DND-41 (cell line): ENCODE results near the gene NADK2.

Experiments used
- ATAC-seq: fragments of 200-7000 bp; cut with Tn5 transposase; 3 replicates; pipeline ENCODE4 v1.9.1; 2021; ENCODE audit warnings: low read depth; ENCODE audit not compliant: insufficient read depth
- DNase-seq: peaks from one replicate; pipeline ENCODE4 v3.0.0-alpha.2; 2020
- H2AFZ ChIP-seq: 2 replicates; pipeline ENCODE4 v1.6.0; 2012; ENCODE audit warnings: low read depth, low read length
- H3K27ac ChIP-seq: 2 replicates; pipeline ENCODE4 v1.5.1; 2012; ENCODE audit warnings: low read length, inconsistent platforms
- H3K27me3 ChIP-seq: fragments of 200-600 bp; sonication (generic); 2 replicates; pipeline ENCODE4 v1.6.0; 2012; ENCODE audit warnings: low read length, mild to moderate bottlenecking, inconsistent platforms; ENCODE audit not compliant: insufficient read depth, poor library complexity
- H3K36me3 ChIP-seq: 2 replicates; pipeline ENCODE4 v1.5.1; 2012; ENCODE audit warnings: low read length, inconsistent platforms; ENCODE audit not compliant: insufficient read depth
- H3K4me1 ChIP-seq: 2 replicates; pipeline ENCODE4 v1.5.1; 2012; ENCODE audit warnings: mild to moderate bottlenecking, low read length; ENCODE audit not compliant: insufficient read depth
- H3K4me2 ChIP-seq: 2 replicates; pipeline ENCODE4 v1.6.0; 2012; ENCODE audit warnings: mild to moderate bottlenecking, moderate library complexity, low read length, inconsistent platforms; ENCODE audit not compliant: insufficient read depth
- H3K4me3 ChIP-seq, 2 experiments: fragments of 200-600 bp in 1 of 2; shearing (Covaris generic) in 1 of 2; 2 replicates each; pipeline ENCODE4 v1.5.1; 2012 to 2016; ENCODE audit warnings: inconsistent platforms in 2 of 2, low read length in 2 of 2, mild to moderate bottlenecking in 2 of 2, low read depth in 1 of 2, moderate library complexity in 1 of 2
- H3K79me2 ChIP-seq: 2 replicates; pipeline ENCODE4 v1.6.0; 2012; ENCODE audit warnings: low read length, inconsistent platforms; ENCODE audit not compliant: insufficient read depth
- H3K9ac ChIP-seq: 2 replicates; pipeline ENCODE4 v1.6.0; 2012; ENCODE audit warnings: low read depth, mild to moderate bottlenecking, inconsistent platforms, low read length, moderate library complexity
- H3K9me3 ChIP-seq: 2 replicates; pipeline ENCODE4 v1.5.1; 2012; ENCODE audit warnings: low read length, moderate library complexity, mild to moderate bottlenecking, inconsistent platforms; ENCODE audit not compliant: insufficient read depth, severe bottlenecking
- H4K20me1 ChIP-seq: 2 replicates; pipeline ENCODE4 v1.6.0; 2012; ENCODE audit warnings: low read length; ENCODE audit not compliant: insufficient read depth
- EZH2 ChIP-seq: IDR thresholded peaks from 3 replicates; pipeline ENCODE4 v1.6.1; 2012; ENCODE audit warnings: borderline replicate concordance, low read depth, mild to moderate bottlenecking, moderate library complexity, low read length, inconsistent platforms; ENCODE audit not compliant: severe bottlenecking
- TF ChIP-seq, protein P1 (sequence below): IDR thresholded peaks from 2 replicates; pipeline ENCODE4 v1.5.1; 2012; ENCODE audit warnings: borderline replicate concordance, low read length, moderate library complexity, mild to moderate bottlenecking; ENCODE audit not compliant: poor library complexity, severe bottlenecking; ENCODE audit errors: extremely low read depth

NADK2 gene

DNA sequence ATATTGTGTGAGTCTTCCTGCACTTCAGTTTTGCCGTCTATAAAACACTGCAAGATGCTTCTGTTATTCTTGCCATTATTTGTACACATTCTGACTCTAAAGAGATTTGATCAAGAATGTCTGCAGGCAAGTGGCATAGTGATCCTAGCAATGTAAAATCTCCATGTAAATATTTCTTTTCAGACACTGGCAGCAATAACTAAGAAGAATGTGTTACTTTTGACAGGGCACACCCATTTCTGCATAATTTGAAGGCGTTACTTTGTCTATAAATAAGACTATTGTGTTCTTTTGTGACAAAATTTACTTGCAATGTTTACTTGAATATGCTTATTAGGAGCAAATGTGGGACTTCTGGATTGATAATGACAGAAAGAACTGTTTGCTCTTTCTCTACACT is 39.9 kb upstream of the NADK2 start:
- no peaks in the 10 kb centered on the region for H3K4me1 ChIP-seq
- peaks cover 35% of the 10 kb centered on the region for H3K27me3 ChIP-seq
- TF ChIP-seq, protein P1, sequence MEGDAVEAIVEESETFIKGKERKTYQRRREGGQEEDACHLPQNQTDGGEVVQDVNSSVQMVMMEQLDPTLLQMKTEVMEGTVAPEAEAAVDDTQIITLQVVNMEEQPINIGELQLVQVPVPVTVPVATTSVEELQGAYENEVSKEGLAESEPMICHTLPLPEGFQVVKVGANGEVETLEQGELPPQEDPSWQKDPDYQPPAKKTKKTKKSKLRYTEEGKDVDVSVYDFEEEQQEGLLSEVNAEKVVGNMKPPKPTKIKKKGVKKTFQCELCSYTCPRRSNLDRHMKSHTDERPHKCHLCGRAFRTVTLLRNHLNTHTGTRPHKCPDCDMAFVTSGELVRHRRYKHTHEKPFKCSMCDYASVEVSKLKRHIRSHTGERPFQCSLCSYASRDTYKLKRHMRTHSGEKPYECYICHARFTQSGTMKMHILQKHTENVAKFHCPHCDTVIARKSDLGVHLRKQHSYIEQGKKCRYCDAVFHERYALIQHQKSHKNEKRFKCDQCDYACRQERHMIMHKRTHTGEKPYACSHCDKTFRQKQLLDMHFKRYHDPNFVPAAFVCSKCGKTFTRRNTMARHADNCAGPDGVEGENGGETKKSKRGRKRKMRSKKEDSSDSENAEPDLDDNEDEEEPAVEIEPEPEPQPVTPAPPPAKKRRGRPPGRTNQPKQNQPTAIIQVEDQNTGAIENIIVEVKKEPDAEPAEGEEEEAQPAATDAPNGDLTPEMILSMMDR, result no peak
- TF ChIP-seq EZH2, result no peak
- no peak overlapping the region for H3K27ac ChIP-seq
- ATAC-seq, result no peak
- H3K79me2 ChIP-seq, result no peaks in the 10 kb centered on the region
- H3K36me3 ChIP-seq, result no peaks in the 10 kb centered on the region
- H2AFZ ChIP-seq, result no peak overlapping the region
- H3K4me2 ChIP-seq, result no peak overlapping the region
- H3K9me3 ChIP-seq, result no peaks in the 10 kb centered on the region
- no peak for DNase-seq
- no peak overlapping the region for H3K9ac ChIP-seq
- no peaks in the 10 kb centered on the region for H4K20me1 ChIP-seq
- no peak overlapping the region for H3K4me3 ChIP-seq

DNA sequence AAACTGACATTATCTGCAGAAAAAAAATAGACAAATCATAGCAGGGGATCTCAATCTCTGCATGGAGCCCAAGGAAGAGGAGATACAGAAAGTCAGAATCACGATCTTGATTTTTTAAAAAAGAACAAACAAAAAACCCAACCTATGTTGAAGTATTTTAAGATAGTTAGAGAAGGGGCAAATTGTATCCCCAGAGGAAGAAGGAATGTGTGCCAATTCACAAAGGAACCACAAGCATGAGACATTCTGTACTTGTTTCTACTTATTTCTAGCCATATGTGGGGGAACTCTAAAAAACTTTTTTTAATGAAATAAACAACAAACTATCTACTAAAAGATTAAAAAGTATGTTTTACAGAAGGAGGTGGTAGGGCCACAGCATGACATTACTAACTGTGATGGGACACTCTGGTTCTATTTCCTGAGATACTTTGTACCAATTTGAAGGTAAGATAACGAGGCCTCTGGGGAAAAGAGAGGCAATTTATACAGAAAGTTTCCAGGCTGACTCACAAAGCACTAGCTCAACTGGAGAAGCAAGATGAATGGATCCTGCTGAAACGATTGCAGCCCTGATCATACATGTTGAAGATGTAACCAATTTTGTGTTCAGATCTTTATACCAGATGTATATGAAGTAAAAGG is 37.5 kb upstream of the NADK2 start:
- Histone ChIP-seq H3K79me2 (no peaks in the 10 kb centered on the region), H3K4me2 (no peak overlapping the region), H4K20me1 (no peaks in the 10 kb centered on the region), H3K36me3 (no peaks in the 10 kb centered on the region), H2AFZ (no peak overlapping the region), H3K27ac (no peak overlapping the region), H3K4me1 (no peaks in the 10 kb centered on the region), H3K9ac (no peak overlapping the region), H3K4me3 (no peak overlapping the region), H3K27me3 (peaks cover 43% of the 10 kb centered on the region), H3K9me3 (no peaks in the 10 kb centered on the region)
- DNase-seq (no peak), ATAC-seq (no peak)
- TF ChIP-seq, protein P1, result no peak
- no peak for TF ChIP-seq EZH2

DNA sequence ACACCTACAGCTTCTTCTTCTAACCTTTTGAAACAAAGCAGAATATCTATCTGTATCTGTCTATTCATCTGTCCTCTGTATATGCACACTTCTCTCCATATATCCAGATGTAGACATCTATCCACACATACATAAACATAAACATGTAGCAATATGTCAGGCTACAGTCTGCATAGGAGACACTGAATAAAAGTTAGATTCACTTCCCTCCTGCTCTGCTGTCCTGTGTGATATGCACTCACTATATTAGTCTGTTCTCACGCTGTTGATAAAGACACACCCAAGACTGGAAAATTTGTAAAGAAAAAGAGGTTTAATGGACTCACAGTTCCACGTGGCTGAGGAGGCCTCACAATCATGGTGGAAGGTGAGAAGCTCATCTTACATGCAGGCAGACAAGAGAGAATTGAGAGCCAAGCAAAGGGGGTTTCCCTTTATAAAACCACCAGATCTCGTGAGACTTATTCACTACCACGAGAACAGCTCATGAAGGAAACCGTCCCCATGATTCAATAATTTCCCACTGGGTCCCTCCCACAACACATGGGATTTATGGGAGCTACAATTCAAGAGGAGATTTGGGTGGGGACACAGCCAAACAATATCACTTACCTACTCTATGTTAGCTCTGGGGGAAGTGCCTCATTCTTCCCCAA is 35.9 kb upstream of the NADK2 start:
- no peaks in the 10 kb centered on the region for H3K79me2 ChIP-seq
- no peak overlapping the region for H3K27ac ChIP-seq
- no peaks in the 10 kb centered on the region for H3K4me1 ChIP-seq
- no peaks in the 10 kb centered on the region for H3K9me3 ChIP-seq
- H3K4me2 ChIP-seq, result no peak overlapping the region
- H4K20me1 ChIP-seq, result no peaks in the 10 kb centered on the region
- H2AFZ ChIP-seq, result no peak overlapping the region
- no peak overlapping the region for H3K9ac ChIP-seq
- DNase-seq (no peak), ATAC-seq (no peak)
- peaks cover 45% of the 10 kb centered on the region for H3K27me3 ChIP-seq
- no peaks in the 10 kb centered on the region for H3K36me3 ChIP-seq
- no peak overlapping the region for H3K4me3 ChIP-seq
- TF ChIP-seq, protein P1, result no peak
- TF ChIP-seq EZH2, result no peak
